PC-3 (cell line): ENCODE data around the gene RAET1E. TPM values are rescaled to one million over a fixed set of nuclear protein-coding genes. Genes with fewer than 3 reads are reported as not detected.

Source experiments
- ATAC-seq: fragments of 200-7000 bp; cut with Tn5 transposase; 2 replicates; pipeline ENCODE4 v1.9.1; 2020; ENCODE audit warnings: mild to moderate bottlenecking, moderate library complexity
- BruUV-seq: library from RNA; stranded (reverse); fragments of 400-500 nt; replicated peaks from 2 replicates; lab custom pipeline; 2021; lab: Mats Ljungman, UMichigan
- CTCF ChIA-PET: fragments of 300-600 bp; sonication (Branson Sonifier 250); formaldehyde crosslinking; loops from one replicate; lab custom pipeline; 2022; ENCODE audit warnings: antibody characterized with exemption; lab: Charles Lee
- POLR2A ChIA-PET: fragments of 300-600 bp; sonication (Branson Sonifier 250); formaldehyde crosslinking; loops from one replicate; lab custom pipeline; 2022; ENCODE audit warnings: antibody characterized with exemption; ENCODE audit not compliant: unreplicated experiment; lab: Charles Lee
- DNase-seq: peaks from one replicate; pipeline ENCODE4 v3.0.0-alpha.2; 2015
- H2AFZ ChIP-seq: fragments of 300-600 bp; sonication (generic); 2 replicates; pipeline ENCODE4 v1.6.0; 2016; ENCODE audit warnings: antibody characterized with exemption, low read length
- H3F3A ChIP-seq: fragments of 300-600 bp; sonication (generic); one replicate; pipeline ENCODE4 v1.6.0; 2017; ENCODE audit warnings: antibody characterized with exemption, low read length, control low read depth, mild to moderate bottlenecking; ENCODE audit not compliant: unreplicated experiment
- H3K27ac ChIP-seq: fragments of 300-600 bp; sonication (generic); 2 replicates; pipeline ENCODE4 v1.5.1; 2016; ENCODE audit warnings: mild to moderate bottlenecking, low read length
- H3K27me3 ChIP-seq: fragments of 300-600 bp; sonication (generic); 2 replicates; pipeline ENCODE4 v1.6.1; 2016; ENCODE audit warnings: low read length, mixed read lengths
- H3K36me3 ChIP-seq: fragments of 300-600 bp; sonication (generic); 2 replicates; pipeline ENCODE4 v1.6.1; 2016; ENCODE audit warnings: low read depth, mixed run types, low read length, mixed read lengths
- H3K4me1 ChIP-seq: fragments of 300-600 bp; sonication (generic); 2 replicates; pipeline ENCODE4 v1.5.1; 2016; ENCODE audit warnings: low read length; ENCODE audit not compliant: insufficient read depth
- H3K4me2 ChIP-seq: fragments of 300-600 bp; sonication (generic); 2 replicates; pipeline ENCODE4 v1.6.0; 2016; ENCODE audit warnings: low read length
- H3K4me3 ChIP-seq: fragments of 300-600 bp; sonication (generic); 2 replicates; pipeline ENCODE4 v1.5.1; 2016; ENCODE audit warnings: mild to moderate bottlenecking, low read length, mixed read lengths
- H3K79me2 ChIP-seq: fragments of 300-600 bp; sonication (generic); 2 replicates; pipeline ENCODE4 v1.6.1; 2017; ENCODE audit warnings: low read length, mixed read lengths
- H3K9ac ChIP-seq: fragments of 300-600 bp; sonication (generic); 2 replicates; pipeline ENCODE4 v1.6.0; 2016; ENCODE audit warnings: mild to moderate bottlenecking, low read length
- H3K9me2 ChIP-seq: fragments of 300-600 bp; sonication (generic); replicated peaks from 2 replicates; pipeline ENCODE4 v1.6.1; 2016; ENCODE audit warnings: mixed run types, low read length, mixed read lengths
- H3K9me3 ChIP-seq: fragments of 300-600 bp; sonication (generic); 2 replicates; pipeline ENCODE4 v1.6.1; 2016; ENCODE audit warnings: low read length, mixed read lengths
- H4K20me1 ChIP-seq: fragments of 300-600 bp; sonication (generic); 2 replicates; pipeline ENCODE4 v1.6.1; 2016; ENCODE audit warnings: low read length, mixed read lengths
- EZH2 ChIP-seq: fragments of 300-600 bp; sonication (generic); IDR thresholded peaks from one replicate; pipeline ENCODE4 v1.6.1; 2017; ENCODE audit warnings: antibody characterized with exemption, mild to moderate bottlenecking, low read length; ENCODE audit not compliant: unreplicated experiment
- EZH2phosphoT487 ChIP-seq: fragments of 300-600 bp; sonication (generic); IDR thresholded peaks from 2 replicates; pipeline ENCODE4 v1.6.1; 2018; ENCODE audit warnings: mild to moderate bottlenecking, antibody characterized with exemption, low read length, borderline replicate concordance
- intact Hi-C: fragments of 100-400 bp; cut with micrococcal nuclease; formaldehyde crosslinking; loops from 2 replicates; pipeline ENCODE4 v1.9.0; 2023
- total RNA-seq: library from RNA; depleted of rRNA; stranded (reverse); fragments of >200 nt; gene quantifications from 2 replicates; pipeline ENCODE4 v1.2.3, GENCODE V29; 2014
- TF ChIP-seq, protein P1 (sequence below): fragments of 300-600 bp; sonication (generic); conservative IDR thresholded peaks from 2 replicates; pipeline ENCODE4 v1.5.1; 2017; ENCODE audit warnings: antibody characterized with exemption, low read depth, mild to moderate bottlenecking, low read length

RAET1E gene
- total RNA-seq, 1 experiment from 2014 or later = 0.40 TPM

DNA sequence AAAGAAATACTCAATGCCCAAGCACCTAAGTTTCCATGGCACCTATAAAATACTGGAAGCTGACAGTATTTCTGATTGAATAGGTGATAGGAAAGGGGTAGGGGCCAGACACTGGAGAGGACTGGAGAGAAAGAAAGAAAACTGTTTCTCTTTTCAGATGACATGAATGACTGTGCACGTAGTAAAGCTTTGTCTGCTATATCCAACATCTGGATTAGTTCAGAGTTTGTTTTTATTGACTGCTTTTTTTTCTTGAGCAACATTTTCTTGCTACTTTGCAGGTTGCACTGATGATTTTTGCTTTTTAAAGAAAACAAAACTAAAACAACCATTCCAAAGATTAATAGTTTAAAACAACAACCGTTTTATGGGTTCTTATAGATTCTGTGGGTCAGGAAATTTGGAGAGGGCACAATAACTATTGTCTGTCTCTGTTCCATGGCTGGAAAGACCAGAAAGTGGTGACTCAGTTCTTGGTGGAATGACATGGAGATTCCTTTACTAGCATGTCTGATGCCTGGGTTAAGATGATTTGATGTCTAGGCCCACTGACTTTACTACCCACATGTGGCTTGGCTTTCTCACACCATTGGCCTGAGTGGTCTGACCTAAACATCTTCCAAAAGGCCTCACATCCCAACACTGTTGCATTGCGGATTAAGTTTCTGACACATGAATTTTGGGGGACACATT is 21.5 kb downstream of the RAET1E start:
- Histone ChIP-seq H3K79me2 (no peaks in the 10 kb centered on the region), H3K27me3 (no peaks in the 10 kb centered on the region), H4K20me1 (no peaks in the 10 kb centered on the region), H3K9me2 (no peaks in the 10 kb centered on the region), H3F3A (no peaks in the 10 kb centered on the region), H2AFZ (no peak overlapping the region), H3K4me3 (no peak overlapping the region), H3K4me1 (no peaks in the 10 kb centered on the region), H3K9ac (no peak overlapping the region), H3K4me2 (no peak overlapping the region), H3K27ac (no peak overlapping the region), H3K36me3 (no peaks in the 10 kb centered on the region), H3K9me3 (no peaks in the 10 kb centered on the region)
- no TSS peak for BruUV-seq
- no peak for DNase-seq
- intact Hi-C loops = no loop called here
- ChIA-PET CTCF (no interaction called here), POLR2A (no interaction called here)
- no peak for ATAC-seq
- TF ChIP-seq EZH2 = no peak

- Histone ChIP-seq H4K20me1 (no peaks in the 10 kb centered on the region), H3K36me3 (no peaks in the 10 kb centered on the region), H3K4me3 (no peak overlapping the region), H3K9me3 (no peaks in the 10 kb centered on the region), H3K4me2 (no peak overlapping the region), H3F3A (no peaks in the 10 kb centered on the region), H2AFZ (no peak overlapping the region), H3K9ac (no peak overlapping the region), H3K9me2 (no peaks in the 10 kb centered on the region), H3K79me2 (no peaks in the 10 kb centered on the region), H3K4me1 (peaks cover 7% of the 10 kb centered on the region; the same call in 1 of the 2 replicates), H3K27me3 (no peaks in the 10 kb centered on the region), H3K27ac (no peak overlapping the region)
- ATAC-seq = no peak
- no peak for DNase-seq
- CTCF ChIA-PET = no interaction called here
- TF ChIP-seq EZH2phosphoT487 (no peak), EZH2 (no peak)
- TF ChIP-seq, protein P1, sequence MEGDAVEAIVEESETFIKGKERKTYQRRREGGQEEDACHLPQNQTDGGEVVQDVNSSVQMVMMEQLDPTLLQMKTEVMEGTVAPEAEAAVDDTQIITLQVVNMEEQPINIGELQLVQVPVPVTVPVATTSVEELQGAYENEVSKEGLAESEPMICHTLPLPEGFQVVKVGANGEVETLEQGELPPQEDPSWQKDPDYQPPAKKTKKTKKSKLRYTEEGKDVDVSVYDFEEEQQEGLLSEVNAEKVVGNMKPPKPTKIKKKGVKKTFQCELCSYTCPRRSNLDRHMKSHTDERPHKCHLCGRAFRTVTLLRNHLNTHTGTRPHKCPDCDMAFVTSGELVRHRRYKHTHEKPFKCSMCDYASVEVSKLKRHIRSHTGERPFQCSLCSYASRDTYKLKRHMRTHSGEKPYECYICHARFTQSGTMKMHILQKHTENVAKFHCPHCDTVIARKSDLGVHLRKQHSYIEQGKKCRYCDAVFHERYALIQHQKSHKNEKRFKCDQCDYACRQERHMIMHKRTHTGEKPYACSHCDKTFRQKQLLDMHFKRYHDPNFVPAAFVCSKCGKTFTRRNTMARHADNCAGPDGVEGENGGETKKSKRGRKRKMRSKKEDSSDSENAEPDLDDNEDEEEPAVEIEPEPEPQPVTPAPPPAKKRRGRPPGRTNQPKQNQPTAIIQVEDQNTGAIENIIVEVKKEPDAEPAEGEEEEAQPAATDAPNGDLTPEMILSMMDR = no peak
- POLR2A ChIA-PET = no interaction called here
- intact Hi-C loops = no loop called here
- no TSS peak for BruUV-seq
Measured at GRCh38 chr6:149872233-149872632, 25.7 kb downstream of the RAET1E start.

GRCh38 chr6:149871182-149871581 is 26.7 kb downstream of the RAET1E start:
- no peaks in the 10 kb centered on the region for H3K9me2 ChIP-seq
- no peak overlapping the region for H3K9ac ChIP-seq
- no peak for DNase-seq
- no peak overlapping the region for H2AFZ ChIP-seq
- H3K27me3 ChIP-seq = no peaks in the 10 kb centered on the region
- no peaks in the 10 kb centered on the region for H3K79me2 ChIP-seq
- POLR2A ChIA-PET = no interaction called here
- no peak overlapping the region for H3K4me3 ChIP-seq
- TF ChIP-seq EZH2 (no peak), EZH2phosphoT487 (no peak)
- TF ChIP-seq, protein P1 = no peak
- no peak overlapping the region for H3K4me2 ChIP-seq
- H3F3A ChIP-seq = no peaks in the 10 kb centered on the region
- no peaks in the 10 kb centered on the region for H3K9me3 ChIP-seq
- H3K36me3 ChIP-seq = no peaks in the 10 kb centered on the region
- H4K20me1 ChIP-seq = no peaks in the 10 kb centered on the region
- no TSS peak for BruUV-seq
- CTCF ChIA-PET = no interaction called here
- H3K4me1 ChIP-seq = peaks cover 7% of the 10 kb centered on the region; the same call in 1 of the 2 replicates
- intact Hi-C loops = no loop called here
- ATAC-seq = no peak
- H3K27ac ChIP-seq = no peak overlapping the region
